KG1 (cell line): Measurements from ENCODE around the gene NAALADL2.

Source experiments
- DNase-seq: peaks from one replicate; lab custom pipeline; 2025; lab: John Stamatoyannopoulos, UW

Gene NAALADL2

GRCh38 chr3:174884776-174885568 lies 25.8 kb downstream of the NAALADL2 start:
- no peak for DNase-seq

- no peak for DNase-seq
Observed at GRCh38 chr3:174891524-174892203, 32.5 kb downstream of the NAALADL2 start.

- no peak for DNase-seq
Observed at GRCh38 chr3:174907027-174907426, 47.9 kb downstream of the NAALADL2 start.

- no peak for DNase-seq
Observed at GRCh38 chr3:174907628-174908407, 48.7 kb downstream of the NAALADL2 start.

GRCh38 chr3:174931473-174932353 lies 72.6 kb downstream of the NAALADL2 start:
- DNase-seq: no peak

GRCh38 chr3:174936590-174936989 lies 77.5 kb downstream of the NAALADL2 start:
- DNase-seq: no peak

GRCh38 chr3:174937478-174937877 lies 78.3 kb downstream of the NAALADL2 start:
- DNase-seq: no peak

GRCh38 chr3:174938102-174938501 lies 79.0 kb downstream of the NAALADL2 start:
- DNase-seq: no peak

GRCh38 chr3:174940151-174940550 lies 81.0 kb downstream of the NAALADL2 start:
- DNase-seq: no peak

GRCh38 chr3:174945276-174945675 lies 86.1 kb downstream of the NAALADL2 start:
- no peak for DNase-seq

- DNase-seq: no peak
Observed at GRCh38 chr3:174945951-174946350, 86.8 kb downstream of the NAALADL2 start.

- no peak for DNase-seq
Observed at GRCh38 chr3:174949523-174949922, 90.4 kb downstream of the NAALADL2 start.

- DNase-seq: no peak
Observed at GRCh38 chr3:174951034-174951433, 91.9 kb downstream of the NAALADL2 start.

- DNase-seq: no peak
Observed at GRCh38 chr3:174951498-174952005, 92.4 kb downstream of the NAALADL2 start.

- DNase-seq: no peak
Observed at GRCh38 chr3:174953068-174953467, 93.9 kb downstream of the NAALADL2 start.

GRCh38 chr3:174955513-174956016 lies 96.4 kb downstream of the NAALADL2 start:
- no peak for DNase-seq

- no peak for DNase-seq
Observed at GRCh38 chr3:174957081-174957480, 97.9 kb downstream of the NAALADL2 start.

- no peak for DNase-seq
Observed at GRCh38 chr3:174957551-174958001, 98.4 kb downstream of the NAALADL2 start.

GRCh38 chr3:174958671-174959328 lies 99.7 kb downstream of the NAALADL2 start:
- no peak for DNase-seq

- DNase-seq: no peak
Observed at GRCh38 chr3:174959556-174960065, 100.5 kb downstream of the NAALADL2 start.
